Sigmoid colon (tissue), 7 donors: ENCODE data around the gene APBB2. TPM values are rescaled to one million over a fixed set of nuclear protein-coding genes. Genes with fewer than 3 reads are reported as not detected.

Source experiments
- DNase-seq: peaks from one replicate; pipeline ENCODE4 v3.0.0-alpha.2; 2019
- H3K27ac ChIP-seq, 4 donors: fragments of 200-600 bp; sonication (generic); one replicate each; pipeline ENCODE4 v1.5.1; 2016 to 2019; ENCODE audit warnings: mild to moderate bottlenecking in 1 of 4
- H3K27me3 ChIP-seq, 3 donors: fragments of 200-600 bp; sonication (generic); one replicate each; pipeline ENCODE4 v1.5.1; 2019; ENCODE audit warnings: mild to moderate bottlenecking in 1 of 3
- H3K36me3 ChIP-seq, 4 donors: fragments of 200-600 bp; sonication (generic); one replicate each; pipeline ENCODE4 v1.5.1; 2016 to 2019
- H3K4me1 ChIP-seq, 4 donors: fragments of 200-600 bp; sonication (generic); one replicate each; pipeline ENCODE4 v1.5.1; 2017 to 2019
- H3K4me3 ChIP-seq, 4 donors: fragments of 200-600 bp; sonication (generic); one replicate each; pipeline ENCODE4 v1.5.1; 2017 to 2019; ENCODE audit warnings: mild to moderate bottlenecking in 2 of 4, moderate library complexity in 1 of 4
- H3K9me3 ChIP-seq, 4 donors: fragments of 200-600 bp in 3 of 4; sonication (generic) in 3 of 4; one replicate each; pipeline versions ENCODE4 v1.5.1 to v1.6.1; 2013 to 2019
- CTCF ChIP-seq, 4 experiments: fragments of 450-650 bp in 3 of 4; fragments of 200-600 bp in 1 of 4; IDR thresholded peaks; one replicate each; pipeline ENCODE4 v1.5.1; 2016 to 2019; ENCODE audit warnings: antibody characterized with exemption in 4 of 4, mild to moderate bottlenecking in 3 of 4, moderate library complexity in 2 of 4
- EP300 ChIP-seq, 4 donors: sonication (generic); formaldehyde crosslinking; IDR thresholded peaks; one replicate each; pipeline ENCODE4 v1.6.1; 2017; ENCODE audit warnings: antibody characterized with exemption in 4 of 4
- POLR2A ChIP-seq, 2 donors: fragments of 450-650 bp; IDR thresholded peaks; one replicate each; pipeline ENCODE4 v1.6.1; 2016; ENCODE audit warnings: antibody characterized with exemption in 2 of 2, mild to moderate bottlenecking in 2 of 2, moderate library complexity in 2 of 2
- POLR2AphosphoS5 ChIP-seq, 4 donors: sonication (generic); formaldehyde crosslinking; IDR thresholded peaks; one replicate each; pipeline ENCODE4 v1.6.1; 2017; ENCODE audit warnings: antibody characterized with exemption in 4 of 4
- WGBS, 2 donors: extraction: QIAGEN DNeasy Blood & Tissue Kit; methylation state at CpG; one replicate each; pipeline ENCODE4 v1.1.7; 2013; 5-methylcytosine and 5-hydroxymethylcytosine counted together
- intact Hi-C: fragments of 100-400 bp; cut with DNase I; formaldehyde crosslinking; loops from one replicate; pipeline ENCODE4 v1.15.1; 2023
- polyA plus RNA-seq, 3 donors: library from polyadenylated mRNA; stranded (reverse); fragments of 200-250 nt; gene quantifications; one replicate each; pipeline ENCODE4 v1.2.3, GENCODE V29; 2013
- total RNA-seq, 4 donors: library from RNA; depleted of rRNA; stranded (reverse); fragments of >200 nt; gene quantifications; one replicate each; pipeline ENCODE4 v1.1.0, GENCODE V29; 2016
- donor health status: healthy with polysubstance abuse.
- donor health status: Bipolar disorder and iron deficiency.
- donor health status: healthy.

APBB2 gene
- total and polyA plus RNA-seq, 7 donors, result 7.8 to 108 (median 69.1) TPM

- H3K27me3 ChIP-seq, result no peaks in the 10 kb centered on the region
- H3K36me3 ChIP-seq, result peaks cover 0 to 5% (median 2%) of the 10 kb centered on the region in 4 donors
- no peak for TF ChIP-seq POLR2A (IDR thresholded peaks at IDR 0.05)
- peak in 2 of 4 donors; percentile 46 to 51 for TF ChIP-seq POLR2AphosphoS5 (IDR thresholded peaks at IDR 0.05)
- intact Hi-C loops, result no loop called here
- H3K9me3 ChIP-seq, result no peaks in the 10 kb centered on the region
- peak overlapping the region in 3 of 4 donors; percentile 31 to 53 (median 38) for H3K27ac ChIP-seq
- H3K4me1 ChIP-seq, result peaks cover 0 to 12% (median 10%) of the 10 kb centered on the region in 4 donors
- 74 to 85% methylated on average over 6 of the region's 6 CpGs for WGBS, 2 donors
- DNase-seq, result no peak
- H3K4me3 ChIP-seq, result no peak overlapping the region
Measured at GRCh38 chr4:40948014-40948413, 266.3 kb downstream of the APBB2 start.

- Histone ChIP-seq H3K27me3 (no peaks in the 10 kb centered on the region), H3K36me3 (peaks cover 0 to 5% (median 2%) of the 10 kb centered on the region in 4 donors), H3K27ac (no peak overlapping the region), H3K9me3 (no peaks in the 10 kb centered on the region), H3K4me3 (no peak overlapping the region), H3K4me1 (peaks cover 0 to 22% (median 17%) of the 10 kb centered on the region in 4 donors)
- DNase-seq, result no peak
- intact Hi-C loops, result no loop called here
- 89 to 92% methylated on average over 9 of the region's 9 CpGs for WGBS, 2 donors
- TF ChIP-seq CTCF (IDR thresholded peaks at IDR 0.05) (no peak), EP300 (IDR thresholded peaks at IDR 0.05) (no peak), POLR2AphosphoS5 (IDR thresholded peaks at IDR 0.05) (no peak)
Measured at GRCh38 chr4:40946652-40947051, 267.7 kb downstream of the APBB2 start.

- no peaks in the 10 kb centered on the region for H3K27me3 ChIP-seq
- WGBS, 2 donors, result 69 to 71% methylated on average over 5 of the region's 5 CpGs
- no peak for TF ChIP-seq EP300 (IDR thresholded peaks at IDR 0.05)
- TF ChIP-seq CTCF (IDR thresholded peaks at IDR 0.05), result no peak
- no peak for TF ChIP-seq POLR2A (IDR thresholded peaks at IDR 0.05)
- no peak for TF ChIP-seq POLR2AphosphoS5 (IDR thresholded peaks at IDR 0.05)
- H3K36me3 ChIP-seq, result peaks cover 0 to 5% (median 2%) of the 10 kb centered on the region in 4 donors
- DNase-seq, result peak; percentile 74
- no peak overlapping the region for H3K4me3 ChIP-seq
- intact Hi-C loops, result no loop called here
- H3K9me3 ChIP-seq, result no peaks in the 10 kb centered on the region
- peak overlapping the region; percentile 36 to 70 (median 65) for H3K27ac ChIP-seq
- H3K4me1 ChIP-seq, result peaks cover 0 to 34% (median 29%) of the 10 kb centered on the region in 4 donors
Measured at GRCh38 chr4:40940756-40941155, 273.6 kb downstream of the APBB2 start.

- Histone ChIP-seq H3K4me3 (no peak overlapping the region), H3K27me3 (no peaks in the 10 kb centered on the region), H3K9me3 (no peaks in the 10 kb centered on the region), H3K27ac (peak overlapping the region; percentile 36 to 70 (median 65)), H3K36me3 (peaks cover 0 to 5% (median 2%) of the 10 kb centered on the region in 4 donors), H3K4me1 (peaks cover 0 to 34% (median 29%) of the 10 kb centered on the region in 4 donors)
- 72 to 89% methylated on average over 9 of the region's 9 CpGs for whole genome bisulfite sequencing, 2 donors
- no peak for TF ChIP-seq CTCF (IDR thresholded peaks at IDR 0.05)
- TF ChIP-seq POLR2AphosphoS5 (IDR thresholded peaks at IDR 0.05), result peak in 3 of 4 donors; percentile 32 to 61 (median 37)
- TF ChIP-seq EP300 (IDR thresholded peaks at IDR 0.05), result peak in 1 of 4 donors; percentile 43
- DNase-seq, result peak; percentile 87
- intact Hi-C loops, result no loop called here
Measured at GRCh38 chr4:40940317-40940741, 274.0 kb downstream of the APBB2 start.

- TF ChIP-seq CTCF (IDR thresholded peaks at IDR 0.05) (no peak), POLR2AphosphoS5 (IDR thresholded peaks at IDR 0.05) (no peak), POLR2A (IDR thresholded peaks at IDR 0.05) (no peak), EP300 (IDR thresholded peaks at IDR 0.05) (no peak)
- H3K4me1 ChIP-seq, result peaks cover 0 to 34% (median 29%) of the 10 kb centered on the region in 4 donors
- no peak for DNase-seq
- intact Hi-C loops, result no loop called here
- 88 to 96% methylated on average over 2 of the region's 2 CpGs for WGBS, 2 donors
- H3K4me3 ChIP-seq, result no peak overlapping the region
- H3K27ac ChIP-seq, result peak overlapping the region; percentile 36 to 70 (median 65)
- H3K9me3 ChIP-seq, result no peaks in the 10 kb centered on the region
- H3K27me3 ChIP-seq, result no peaks in the 10 kb centered on the region
- H3K36me3 ChIP-seq, result peaks cover 0 to 5% (median 2%) of the 10 kb centered on the region in 4 donors
Measured at GRCh38 chr4:40939856-40940255, 274.5 kb downstream of the APBB2 start.
